Measurements from ENCODE around the gene RASGRP2.
"Not testable (repeated sequence)": the region's sequence is repeated elsewhere in the genome, so short reads cannot be mapped to it uniquely, and the experiment has no call there.

The RASGRP2 gene

DNA sequence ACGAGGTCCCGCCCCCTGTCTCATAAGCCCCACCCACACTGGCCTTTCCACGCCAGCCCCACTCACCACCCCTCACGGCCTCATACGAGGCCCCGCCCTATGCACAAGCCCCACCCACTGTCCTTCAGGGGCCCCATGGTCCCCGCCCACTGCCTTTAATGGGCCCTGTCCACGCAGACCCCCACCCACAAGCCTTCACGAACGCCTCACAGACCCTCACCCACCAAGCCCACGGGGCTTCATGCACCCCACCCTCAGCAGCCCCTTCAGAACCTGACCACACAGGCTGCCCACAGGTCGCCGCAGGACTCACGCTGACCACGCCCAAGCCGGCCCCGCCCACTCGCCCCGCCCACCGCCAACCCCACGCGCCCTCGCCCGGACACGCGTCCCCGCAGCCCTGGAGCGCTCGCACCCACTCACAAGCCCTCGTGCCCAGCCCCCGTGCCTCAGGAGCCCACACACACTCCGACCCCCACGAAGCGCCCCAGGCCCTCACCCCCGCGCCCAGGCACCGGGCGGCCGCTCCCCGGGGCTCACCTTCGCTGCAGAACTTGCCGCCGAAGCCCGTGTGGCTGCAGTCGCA is 31.4 kb downstream of the RASGRP2 start:
- H3K4me3 ChIP-seq (ENCODE audit: low read depth, low read length), result no peak overlapping the region
- no peak for TF ChIP-seq CTCF (IDR thresholded peaks at IDR 0.05; ENCODE audit: borderline replicate concordance, insufficient read depth, low read depth, low read length)

DNA sequence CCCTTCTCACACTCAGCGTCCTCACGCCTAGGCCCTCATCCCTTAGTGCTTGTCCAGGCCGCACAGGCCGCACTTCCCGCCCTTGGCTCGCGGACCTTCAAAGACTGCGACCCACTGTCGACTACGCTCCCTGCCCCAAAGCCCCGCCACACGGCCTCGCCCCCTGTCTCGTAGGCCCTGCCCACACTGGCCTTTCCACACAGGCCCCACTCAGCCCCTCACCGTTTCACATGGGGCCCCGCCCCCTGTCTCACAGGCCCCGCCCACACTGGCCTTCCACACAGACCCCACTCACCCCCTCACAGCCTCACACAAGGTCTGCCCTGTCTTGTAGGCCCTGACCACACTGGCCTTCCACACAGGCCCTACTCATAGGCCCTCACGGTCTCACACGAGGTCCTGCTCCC is 32.0 kb downstream of the RASGRP2 start:
- no peak for TF ChIP-seq CTCF (IDR thresholded peaks at IDR 0.05; ENCODE audit: borderline replicate concordance, insufficient read depth, low read depth, low read length)
- no peak overlapping the region for H3K4me3 ChIP-seq (ENCODE audit: low read depth, low read length)

DNA sequence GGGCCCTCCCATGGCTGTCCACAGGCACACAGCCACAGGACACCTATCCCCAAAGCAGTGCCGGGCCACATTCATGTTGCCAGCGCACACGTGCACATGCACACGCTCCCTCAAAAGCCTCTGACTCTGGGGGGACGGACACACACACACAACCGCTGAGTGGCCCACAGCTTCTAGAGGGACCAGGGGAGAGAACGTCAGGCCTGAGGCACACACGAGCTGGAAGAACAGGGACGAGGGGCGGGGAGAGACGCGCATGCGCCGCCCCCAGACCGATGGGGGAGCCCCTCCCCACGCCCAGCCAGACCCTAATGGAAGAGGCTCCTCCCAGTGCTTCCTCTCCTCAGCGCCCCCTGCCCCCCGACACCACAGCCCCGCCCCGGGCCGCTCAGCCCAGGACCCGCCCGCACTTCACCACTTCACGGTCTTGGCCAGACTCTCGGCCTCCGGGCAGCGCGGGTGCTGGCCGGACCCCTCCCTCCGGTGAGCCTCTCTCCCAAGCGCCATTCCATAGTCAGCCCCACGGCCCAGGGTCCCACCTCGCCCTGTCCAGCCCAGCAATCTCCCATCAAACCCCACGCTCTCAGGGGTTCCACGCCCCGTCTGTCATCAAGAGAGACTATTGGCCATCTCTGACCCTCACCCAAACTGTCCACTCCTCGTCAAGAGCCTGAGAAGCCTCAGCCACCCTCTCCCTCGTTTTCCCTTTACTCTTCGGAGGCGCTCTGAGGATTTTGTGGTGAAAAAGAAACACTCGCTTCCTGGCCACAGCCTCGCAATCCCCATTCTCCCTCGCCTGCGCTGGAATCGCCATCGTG is 32.6 kb downstream of the RASGRP2 start:
- H3K4me3 ChIP-seq (ENCODE audit: low read depth, low read length), result no peak overlapping the region

DNA sequence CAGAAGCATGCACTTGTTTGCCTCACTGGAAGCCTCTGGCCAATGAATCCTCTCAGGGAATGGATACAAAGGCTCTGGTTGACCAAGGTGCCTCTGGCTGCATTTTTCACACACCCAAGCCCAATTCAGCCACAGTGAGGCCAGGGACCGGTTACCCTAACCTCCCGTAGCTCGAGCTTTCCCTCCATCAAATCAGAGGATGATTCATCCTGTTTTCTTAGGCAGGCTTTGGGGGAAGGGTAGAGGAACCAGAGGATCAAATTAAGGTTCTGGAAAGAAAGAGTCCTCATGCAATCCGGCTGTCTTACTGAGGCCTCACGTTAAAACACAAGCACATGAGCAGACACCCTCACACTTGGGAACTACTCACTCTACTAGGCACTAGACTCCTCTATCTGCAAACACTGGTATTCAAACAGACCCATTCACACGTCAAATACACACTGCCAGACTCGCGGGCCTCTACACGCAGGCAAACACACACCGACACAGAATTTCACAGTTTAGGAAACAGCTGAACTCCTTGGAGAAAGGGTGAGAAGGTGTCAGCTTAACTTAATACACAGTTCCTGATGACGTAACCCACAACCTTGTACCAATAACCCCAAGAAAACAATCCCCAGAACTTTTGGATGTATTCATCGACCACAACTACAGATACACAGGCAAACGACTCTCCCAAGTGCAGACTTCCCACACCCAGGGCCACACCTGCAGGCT is 33.4 kb downstream of the RASGRP2 start:
- no peak for TF ChIP-seq CTCF (IDR thresholded peaks at IDR 0.05; ENCODE audit: borderline replicate concordance, insufficient read depth, low read depth, low read length)
- no peak overlapping the region for H3K4me3 ChIP-seq (ENCODE audit: low read depth, low read length)

More for the DNA sequence above, 32.6 kb downstream of the RASGRP2 start:
- TF ChIP-seq CTCF (IDR thresholded peaks at IDR 0.05; ENCODE audit: borderline replicate concordance, insufficient read depth, low read depth, low read length), result no peak

- no peak for TF ChIP-seq CTCF (IDR thresholded peaks at IDR 0.05; ENCODE audit: borderline replicate concordance, insufficient read depth, low read depth, low read length)
- H3K4me3 ChIP-seq (ENCODE audit: low read depth, low read length), result no peak overlapping the region
Observed at GRCh38 chr11:64705501-64705900, 38.4 kb downstream of the RASGRP2 start.

GRCh38 chr11:64703048-64703447 is 40.9 kb downstream of the RASGRP2 start:
- TF ChIP-seq CTCF (IDR thresholded peaks at IDR 0.05; ENCODE audit: borderline replicate concordance, insufficient read depth, low read depth, low read length), result no peak
- H3K4me3 ChIP-seq (ENCODE audit: low read depth, low read length), result no peak overlapping the region

DNA sequence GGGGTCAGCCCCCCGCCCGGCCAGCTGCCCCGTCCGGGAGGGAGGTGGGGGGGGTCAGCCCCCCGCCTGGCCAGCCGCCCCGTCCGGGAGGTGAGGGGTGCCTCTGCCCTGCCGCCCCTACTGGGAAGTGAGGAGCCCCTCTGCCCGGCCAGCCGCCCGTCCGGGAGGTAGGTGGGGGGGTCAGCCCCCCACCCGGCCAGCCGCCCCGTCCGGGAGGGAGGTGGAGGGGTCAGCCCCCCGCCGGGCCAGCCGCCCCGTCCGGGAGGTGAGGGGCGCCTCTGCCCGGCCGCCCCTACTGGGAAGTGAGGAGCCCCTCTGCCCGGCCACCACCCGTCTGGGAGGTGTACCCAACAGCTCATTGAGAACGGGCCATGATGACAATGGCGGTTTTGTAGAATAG is 42.0 kb downstream of the RASGRP2 start:
- H3K4me3 ChIP-seq (ENCODE audit: low read depth, low read length), result not testable (repeated sequence)
